Endothelial cell of umbilical vein (primary cell): ENCODE measurements around the gene KAZN. TPM values are rescaled to one million over a fixed set of nuclear protein-coding genes. Genes with fewer than 3 reads are reported as not detected.

Experiments
- BruUV-seq: library from RNA; stranded (reverse); fragments of 400-500 nt; replicated peaks from 2 replicates; lab custom pipeline; 2021; lab: Mats Ljungman, UMichigan
- CTCF ChIA-PET: fragments of 300-600, 350-600 bp; sonication (Branson Sonifier 250); formaldehyde crosslinking; loops from one replicate; lab custom pipeline; 2021; ENCODE audit warnings: antibody characterized with exemption, inconsistent platforms; lab: Charles Lee
- POLR2A ChIA-PET: fragments of 300-600, 350-600 bp; sonication (Branson Sonifier 250); formaldehyde crosslinking; loops from one replicate; lab custom pipeline; 2021; ENCODE audit warnings: antibody characterized with exemption, inconsistent platforms; lab: Charles Lee
- DNase-seq: peaks from one replicate; pipeline ENCODE4 v3.0.0-alpha.2; 2011; ENCODE audit warnings: low read depth, low spot score
- FAIRE-seq: peaks from 2 replicates; lab custom pipeline; 2011; peaks lifted over from hg19 to GRCh38; lab: Jason Lieb, UNC
- H2AFZ ChIP-seq: 2 replicates; pipeline ENCODE4 v1.6.0; 2012; ENCODE audit warnings: low read depth, low read length, control low read depth, inconsistent platforms
- H3K27ac ChIP-seq: 2 replicates; pipeline ENCODE4 v1.5.1; 2011; ENCODE audit warnings: low read depth, mild to moderate bottlenecking, control low read depth, low read length, moderate library complexity; ENCODE audit not compliant: insufficient read depth
- H3K27me3 ChIP-seq, 2 experiments: 2 replicates each; pipeline versions ENCODE4 v1.6.0 to v1.6.1; 2011; ENCODE audit warnings: low read length in 2 of 2, mixed read lengths in 1 of 2; ENCODE audit not compliant: control insufficient read depth in 2 of 2, insufficient read depth in 2 of 2
- H3K36me3 ChIP-seq, 2 experiments: 2 replicates in 1 of 2; 3 replicates in 1 of 2; pipeline ENCODE4 v1.5.1; 2011; ENCODE audit warnings: low read length in 2 of 2, mild to moderate bottlenecking in 1 of 2, moderate library complexity in 1 of 2; ENCODE audit not compliant: control insufficient read depth in 2 of 2, insufficient read depth in 2 of 2; ENCODE audit errors: extremely low read depth in 1 of 2
- H3K4me1 ChIP-seq: 3 replicates; pipeline ENCODE4 v1.5.1; 2011; ENCODE audit warnings: mild to moderate bottlenecking, low read length; ENCODE audit not compliant: control insufficient read depth, insufficient read depth; ENCODE audit errors: extremely low read depth
- H3K4me2 ChIP-seq: 2 replicates; pipeline ENCODE4 v1.6.1; 2011; ENCODE audit warnings: low read length, control low read depth, mixed read lengths; ENCODE audit not compliant: insufficient read depth
- H3K4me3 ChIP-seq, 3 experiments: fragments of 200-600 bp in 1 of 3; sonication (generic), shearing (Covaris generic) in 1 of 3; replicated peaks in 1 of 3; 2 replicates each; pipeline ENCODE4 v1.5.1; 2011 to 2016; ENCODE audit warnings: control low read depth in 3 of 3, low read length in 3 of 3, mild to moderate bottlenecking in 2 of 3, inconsistent platforms in 1 of 3, low read depth in 1 of 3, moderate library complexity in 1 of 3; ENCODE audit not compliant: insufficient read depth in 1 of 3
- H3K79me2 ChIP-seq: 2 replicates; pipeline ENCODE4 v1.6.0; 2012; ENCODE audit warnings: low read length, inconsistent platforms; ENCODE audit not compliant: control insufficient read depth, insufficient read depth
- H3K9ac ChIP-seq: replicated peaks from 2 replicates; pipeline ENCODE3; 2011; ENCODE audit warnings: low read length, control low read depth; ENCODE audit not compliant: insufficient read depth; ENCODE audit errors: extremely low read depth
- H3K9me1 ChIP-seq: replicated peaks from 3 replicates; pipeline ENCODE4 v1.6.0; 2011; ENCODE audit warnings: mild to moderate bottlenecking, low read length; ENCODE audit not compliant: control insufficient read depth, insufficient read depth; ENCODE audit errors: extremely low read depth
- H3K9me3 ChIP-seq: replicated peaks from 2 replicates; pipeline ENCODE4 v1.5.1; 2012; ENCODE audit warnings: low read length, inconsistent platforms; ENCODE audit not compliant: control insufficient read depth, insufficient read depth
- H4K20me1 ChIP-seq: replicated peaks from 2 replicates; pipeline ENCODE3; 2011; ENCODE audit warnings: mild to moderate bottlenecking, low read length; ENCODE audit not compliant: control insufficient read depth, insufficient read depth; ENCODE audit errors: extremely low read depth
- EZH2 ChIP-seq: IDR thresholded peaks from 2 replicates; pipeline ENCODE4 v1.6.1; 2012; ENCODE audit warnings: borderline replicate concordance, low read depth, mild to moderate bottlenecking, moderate library complexity, low read length, inconsistent platforms; ENCODE audit not compliant: severe bottlenecking
- FOS ChIP-seq: IDR thresholded peaks from 2 replicates; pipeline ENCODE4 v1.6.1; 2011; ENCODE audit warnings: mild to moderate bottlenecking, low read length, moderate library complexity, borderline replicate concordance; ENCODE audit not compliant: insufficient read depth
- GATA2 ChIP-seq: IDR thresholded peaks from 2 replicates; pipeline ENCODE4 v1.7.0; 2011; ENCODE audit warnings: low read depth, mild to moderate bottlenecking, moderate library complexity, mixed read lengths, low read length; ENCODE audit not compliant: insufficient read length, insufficient read depth
- JUN ChIP-seq: IDR thresholded peaks from 2 replicates; pipeline ENCODE4 v1.6.1; 2011; ENCODE audit warnings: borderline replicate concordance, low read depth; ENCODE audit not compliant: insufficient read length, insufficient read depth
- MYC ChIP-seq: IDR thresholded peaks from one replicate; pipeline ENCODE4 v1.6.1; 2011; ENCODE audit warnings: mild to moderate bottlenecking, low read depth, low read length
- POLR2A ChIP-seq: IDR thresholded peaks from 2 replicates; pipeline ENCODE4 v1.6.1; 2012; ENCODE audit warnings: low read depth, mild to moderate bottlenecking, control low read depth, low read length
- POLR2AphosphoS5 ChIP-seq: IDR thresholded peaks from 2 replicates; pipeline ENCODE4 v1.6.1; 2012; ENCODE audit warnings: low read depth, mild to moderate bottlenecking, control low read depth, low read length, moderate library complexity; ENCODE audit not compliant: insufficient read depth
- dilution Hi-C: fragments of 300-500 bp; cut with MboI; formaldehyde crosslinking; loops from one replicate; pipeline ENCODE4 v1.15.0; 2019; ENCODE audit warnings: low sequenced_read_pairs; ENCODE audit not compliant: extremely low pct_ligation_motif_present
- intact Hi-C: fragments of 100-400 bp; cut with micrococcal nuclease; formaldehyde crosslinking; loops from one replicate; pipeline ENCODE4 v1.10.0; 2022
- polyA plus RNA-seq, 4 experiments: library from polyadenylated mRNA; depleted of rRNA in 3 of 4; stranded (reverse) in 3 of 4; unstranded in 1 of 4; fragments of >200 nt; gene quantifications; 2 replicates each; pipeline versions ENCODE4 v1.2.1 to v1.2.3, GENCODE V29; 2011 to 2012; ENCODE audit warnings: missing spikeins in 1 of 4
- total RNA-seq: library from RNA; stranded (reverse); gene quantifications from 2 replicates; pipeline ENCODE4 v1.2.3, GENCODE V29; 2021
- TF ChIP-seq, protein P1 (sequence below), 2 donors: IDR thresholded peaks; 1 replicate in 1 of 2; 2 replicates in 1 of 2; pipeline ENCODE4 v1.5.1; 2011; ENCODE audit warnings: low read length in 2 of 2, mild to moderate bottlenecking in 2 of 2, moderate library complexity in 2 of 2, control low read depth in 1 of 2, inconsistent platforms in 1 of 2, low read depth in 1 of 2; ENCODE audit not compliant: insufficient read depth in 1 of 2; ENCODE audit errors: extremely low read depth in 1 of 2
- TF ChIP-seq, protein P2 (sequence below): IDR thresholded peaks from 2 replicates; pipeline ENCODE4 v1.6.1; 2011; ENCODE audit not compliant: insufficient read depth, insufficient read length

Gene KAZN
- total and polyA plus RNA-seq, 2 donors (not counting 3 experiments of a cell fraction or from before 2014, with no cell fraction given) = 1.6 to 5.8 TPM

DNA sequence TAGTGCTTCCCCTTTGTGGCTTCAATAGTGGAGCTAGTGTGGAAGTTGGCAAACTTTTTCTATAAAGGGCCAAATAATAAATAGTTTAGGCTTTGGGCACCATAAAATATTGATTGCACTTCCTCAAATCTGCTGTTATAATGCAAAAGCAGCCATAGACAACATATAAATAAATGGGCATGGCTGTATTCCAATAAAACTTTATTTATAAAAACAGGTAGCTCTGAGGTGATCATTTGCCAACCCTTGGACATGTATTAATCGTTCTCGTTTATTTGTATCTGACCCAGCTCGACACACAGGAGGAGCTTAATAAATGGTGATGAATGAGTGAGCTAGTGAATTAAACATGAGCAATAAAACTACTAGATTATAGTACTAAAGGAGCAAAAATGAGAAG is 13.3 kb downstream of the KAZN start:
- H2AFZ ChIP-seq = no peak overlapping the region
- no peak overlapping the region for H3K9ac ChIP-seq
- H3K27ac ChIP-seq = no peak overlapping the region
- peaks cover 3% of the 10 kb centered on the region for H3K9me3 ChIP-seq
- dilution Hi-C loops (no loop called here), intact Hi-C loops (no loop called here)
- H3K4me2 ChIP-seq = no peak overlapping the region
- DNase-seq (no peak), FAIRE-seq (no peak)
- TF ChIP-seq GATA2 = no peak
- no peak for TF ChIP-seq POLR2AphosphoS5
- H3K4me3 ChIP-seq = no peak overlapping the region
- no peaks in the 10 kb centered on the region for H3K27me3 ChIP-seq
- no peaks in the 10 kb centered on the region for H4K20me1 ChIP-seq
- CTCF ChIA-PET = no interaction called here
- BruUV-seq = no TSS peak
- H3K9me1 ChIP-seq = no peaks in the 10 kb centered on the region
- H3K36me3 ChIP-seq = no peaks in the 10 kb centered on the region
- H3K79me2 ChIP-seq = no peaks in the 10 kb centered on the region
- H3K4me1 ChIP-seq = no peaks in the 10 kb centered on the region
- POLR2A ChIA-PET = no interaction called here

DNA sequence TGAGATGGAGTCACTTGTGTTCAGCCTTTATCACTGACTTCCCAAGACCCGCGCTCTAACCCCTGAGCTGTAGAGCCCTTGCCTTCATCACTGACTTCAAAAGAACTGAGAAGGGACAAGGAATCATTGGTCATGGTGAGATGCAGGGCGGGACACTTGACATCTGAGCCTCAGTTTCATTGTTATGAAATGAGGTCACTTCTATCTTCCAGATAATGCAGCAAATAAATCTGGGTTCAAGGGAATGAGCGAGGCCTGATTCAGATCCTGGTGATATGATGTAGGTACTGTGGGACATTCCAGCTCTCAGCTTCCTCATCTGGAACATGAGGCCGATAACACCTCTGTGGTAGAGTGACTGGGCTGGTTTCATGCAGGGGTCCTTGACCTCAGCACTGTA is 13.8 kb downstream of the KAZN start:
- H3K9me3 ChIP-seq = peaks cover 3% of the 10 kb centered on the region
- POLR2A ChIA-PET = no interaction called here
- no peaks in the 10 kb centered on the region for H3K4me1 ChIP-seq
- CTCF ChIA-PET = no interaction called here
- H3K4me3 ChIP-seq = no peak overlapping the region
- FAIRE-seq (no peak), DNase-seq (no peak)
- BruUV-seq = no TSS peak
- H3K36me3 ChIP-seq = no peaks in the 10 kb centered on the region
- H3K9me1 ChIP-seq = no peaks in the 10 kb centered on the region
- no peaks in the 10 kb centered on the region for H3K27me3 ChIP-seq
- H3K9ac ChIP-seq = no peak overlapping the region
- H2AFZ ChIP-seq = no peak overlapping the region
- dilution Hi-C loops (no loop called here), intact Hi-C loops (no loop called here)
- H3K79me2 ChIP-seq = no peaks in the 10 kb centered on the region
- TF ChIP-seq GATA2 = no peak
- TF ChIP-seq, protein P1, sequence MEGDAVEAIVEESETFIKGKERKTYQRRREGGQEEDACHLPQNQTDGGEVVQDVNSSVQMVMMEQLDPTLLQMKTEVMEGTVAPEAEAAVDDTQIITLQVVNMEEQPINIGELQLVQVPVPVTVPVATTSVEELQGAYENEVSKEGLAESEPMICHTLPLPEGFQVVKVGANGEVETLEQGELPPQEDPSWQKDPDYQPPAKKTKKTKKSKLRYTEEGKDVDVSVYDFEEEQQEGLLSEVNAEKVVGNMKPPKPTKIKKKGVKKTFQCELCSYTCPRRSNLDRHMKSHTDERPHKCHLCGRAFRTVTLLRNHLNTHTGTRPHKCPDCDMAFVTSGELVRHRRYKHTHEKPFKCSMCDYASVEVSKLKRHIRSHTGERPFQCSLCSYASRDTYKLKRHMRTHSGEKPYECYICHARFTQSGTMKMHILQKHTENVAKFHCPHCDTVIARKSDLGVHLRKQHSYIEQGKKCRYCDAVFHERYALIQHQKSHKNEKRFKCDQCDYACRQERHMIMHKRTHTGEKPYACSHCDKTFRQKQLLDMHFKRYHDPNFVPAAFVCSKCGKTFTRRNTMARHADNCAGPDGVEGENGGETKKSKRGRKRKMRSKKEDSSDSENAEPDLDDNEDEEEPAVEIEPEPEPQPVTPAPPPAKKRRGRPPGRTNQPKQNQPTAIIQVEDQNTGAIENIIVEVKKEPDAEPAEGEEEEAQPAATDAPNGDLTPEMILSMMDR (IDR thresholded peaks at IDR 0.05; ENCODE audit: extremely low read depth in 1 of 2, insufficient read depth in 1 of 2, low read depth in 1 of 2, low read length in 2 of 2) = no peak
- no peak for TF ChIP-seq POLR2A
- no peak for TF ChIP-seq MYC
- TF ChIP-seq POLR2AphosphoS5 = no peak
- TF ChIP-seq EZH2 = no peak
- TF ChIP-seq JUN = no peak
- TF ChIP-seq FOS = no peak
- TF ChIP-seq, protein P2, sequence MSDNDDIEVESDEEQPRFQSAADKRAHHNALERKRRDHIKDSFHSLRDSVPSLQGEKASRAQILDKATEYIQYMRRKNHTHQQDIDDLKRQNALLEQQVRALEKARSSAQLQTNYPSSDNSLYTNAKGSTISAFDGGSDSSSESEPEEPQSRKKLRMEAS = no peak
- no peak overlapping the region for H3K27ac ChIP-seq
- no peak overlapping the region for H3K4me2 ChIP-seq
- H4K20me1 ChIP-seq = no peaks in the 10 kb centered on the region
